ENCODE results near the gene ZNF599.

The ZNF599 gene

DNA sequence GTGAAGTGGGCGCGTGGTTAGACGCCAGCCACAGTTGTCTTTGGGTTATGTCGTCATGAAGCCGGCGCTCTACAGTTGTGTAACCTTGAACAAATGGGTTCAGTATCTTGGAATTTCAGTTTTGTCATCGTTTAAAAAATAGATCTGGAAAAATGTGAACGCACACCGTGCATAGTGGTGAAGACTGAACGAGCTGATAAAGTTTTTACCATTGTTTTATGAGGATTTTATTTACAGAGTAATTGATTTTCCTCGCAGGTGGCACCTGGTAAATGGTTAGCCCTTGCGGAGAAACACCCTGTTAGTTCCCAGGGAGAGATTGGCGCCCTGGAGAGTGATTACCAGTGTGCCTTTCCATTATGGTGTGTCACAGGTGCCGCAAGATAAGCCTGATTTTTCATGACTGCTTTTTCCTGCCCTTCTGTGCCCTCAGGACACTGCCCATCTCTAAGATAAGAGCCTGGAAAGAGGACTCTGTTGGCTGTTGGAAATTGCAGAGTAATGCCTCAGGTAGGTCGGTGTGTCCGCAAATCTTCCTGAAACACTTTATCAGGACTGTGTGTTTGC, 38.4 kb downstream of the ZNF599 start:
- peak in 1 of 2 experiments; percentile 88 for DNase-seq

DNA sequence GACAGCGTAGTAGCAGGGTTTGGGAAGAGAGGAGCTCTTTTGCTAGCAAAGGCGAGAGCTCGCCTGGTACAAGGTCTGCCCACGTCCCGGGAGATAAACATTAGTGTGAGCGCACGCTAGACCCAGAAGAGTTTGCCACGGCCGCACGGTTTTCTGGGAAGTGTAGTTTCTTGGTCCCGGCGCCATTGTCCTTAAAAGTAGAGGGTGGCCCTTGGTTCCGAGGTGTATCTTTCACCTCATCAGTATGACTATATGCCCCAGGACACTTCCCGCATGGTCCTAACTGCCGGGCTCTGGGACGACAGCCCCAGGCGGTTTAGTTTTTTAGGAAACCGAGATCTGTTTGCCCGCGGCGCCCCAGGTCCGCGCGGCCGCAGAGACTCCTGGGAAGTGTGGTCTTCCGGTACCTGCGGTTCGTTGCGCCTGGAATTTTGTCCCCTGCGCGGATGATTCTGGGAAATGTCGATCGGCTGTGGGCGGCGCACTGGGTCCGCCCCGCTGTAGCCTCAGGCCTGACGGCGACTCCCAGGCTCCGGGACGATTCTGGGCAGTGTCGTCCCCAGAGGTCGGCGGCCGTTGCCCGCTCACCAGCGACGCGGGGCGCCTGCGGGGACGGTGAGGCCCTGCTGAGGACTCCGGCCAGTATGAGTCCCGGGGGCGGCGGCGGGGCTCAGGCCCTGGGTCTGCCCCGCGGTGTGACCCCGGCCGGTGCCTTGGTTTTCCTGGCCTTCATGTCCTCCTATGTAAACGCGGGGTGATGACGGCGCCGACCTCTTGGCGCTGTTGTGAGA, 39.1 kb downstream of the ZNF599 start, which contains the start of gene ZNF181:
Gene ZNF181 (plus strand): TSS at position 498 of the 791 bp plus-strand sequence. CDS start 795 bp downstream, outside the sequence.
- peak; percentile 83 to 85 for DNase-seq

DNA sequence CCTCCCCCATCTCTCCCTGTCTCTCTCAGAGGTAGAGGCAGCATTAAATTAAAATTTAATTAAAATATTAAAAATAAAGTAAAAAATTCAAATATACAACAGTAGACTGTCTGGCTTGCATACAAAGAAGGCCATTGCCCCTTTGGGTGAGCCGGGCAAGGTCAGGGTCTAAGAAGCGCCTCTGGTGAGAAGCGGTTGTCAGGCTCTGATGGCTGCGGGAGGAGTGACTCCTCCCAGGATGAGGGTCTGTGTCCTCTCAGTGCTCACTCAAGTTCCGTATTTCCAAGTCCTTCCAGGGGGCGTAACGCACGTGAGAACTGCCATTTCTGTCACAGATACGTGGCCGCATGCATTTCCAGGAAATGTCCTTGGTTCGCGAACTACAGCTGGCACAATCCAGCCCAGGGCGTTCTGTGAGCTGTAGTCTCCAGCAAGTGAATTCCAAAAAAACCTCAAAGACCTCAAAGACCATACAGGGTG, 39.7 kb downstream of the ZNF599 start:
- DNase-seq, result peak; percentile 67 to 74

DNA sequence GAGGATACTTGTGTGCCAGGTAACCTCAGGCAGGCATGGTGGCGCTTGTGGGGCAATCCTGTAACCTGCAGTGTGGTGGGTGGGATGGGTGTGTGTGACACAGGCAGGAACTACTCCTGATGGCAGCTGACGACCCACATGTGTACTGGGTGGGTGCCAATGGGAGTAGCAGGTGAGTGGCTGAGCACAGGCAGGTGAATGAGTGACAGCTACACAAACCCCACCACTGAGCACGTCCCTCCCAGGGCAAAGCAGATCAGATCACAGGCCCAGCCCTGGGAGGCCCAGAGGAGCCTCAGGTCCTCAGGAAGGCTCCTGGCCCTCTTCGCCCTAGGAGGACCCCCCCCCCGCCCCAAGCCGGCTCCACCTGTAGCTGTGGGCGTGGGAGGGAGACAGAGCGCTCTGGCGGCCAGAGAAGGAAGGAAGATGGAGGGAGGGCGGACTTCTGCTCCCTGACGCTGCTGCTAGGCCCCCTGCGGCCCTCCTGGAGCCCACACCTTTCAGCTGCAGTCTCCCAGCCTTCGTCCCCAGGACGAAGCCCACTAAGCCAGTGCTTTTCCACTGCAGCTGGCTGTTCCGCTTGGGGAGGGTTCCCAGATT, 40.3 kb downstream of the ZNF599 start:
- DNase-seq, result peak; percentile 2 to 19

DNA sequence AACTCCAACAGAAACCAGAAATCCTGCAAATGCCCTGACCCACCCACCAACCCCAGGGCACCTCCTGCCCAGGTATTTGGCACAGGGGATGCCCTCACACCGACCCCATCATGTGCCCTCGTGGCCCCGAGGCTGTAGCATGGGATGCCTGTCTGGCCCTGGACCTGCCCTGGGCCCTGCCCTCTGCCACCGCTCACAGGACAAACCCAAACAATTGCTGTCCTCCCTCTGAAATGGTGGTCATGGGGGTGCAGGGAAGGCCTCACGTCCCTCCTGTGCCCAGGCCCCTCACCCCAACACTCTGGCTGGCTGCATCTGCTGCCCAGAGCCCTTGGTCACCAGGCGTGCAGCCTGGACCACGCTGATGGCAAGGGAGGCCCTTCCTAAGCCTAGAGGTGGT, 41.1 kb downstream of the ZNF599 start:
- no peak for DNase-seq

DNA sequence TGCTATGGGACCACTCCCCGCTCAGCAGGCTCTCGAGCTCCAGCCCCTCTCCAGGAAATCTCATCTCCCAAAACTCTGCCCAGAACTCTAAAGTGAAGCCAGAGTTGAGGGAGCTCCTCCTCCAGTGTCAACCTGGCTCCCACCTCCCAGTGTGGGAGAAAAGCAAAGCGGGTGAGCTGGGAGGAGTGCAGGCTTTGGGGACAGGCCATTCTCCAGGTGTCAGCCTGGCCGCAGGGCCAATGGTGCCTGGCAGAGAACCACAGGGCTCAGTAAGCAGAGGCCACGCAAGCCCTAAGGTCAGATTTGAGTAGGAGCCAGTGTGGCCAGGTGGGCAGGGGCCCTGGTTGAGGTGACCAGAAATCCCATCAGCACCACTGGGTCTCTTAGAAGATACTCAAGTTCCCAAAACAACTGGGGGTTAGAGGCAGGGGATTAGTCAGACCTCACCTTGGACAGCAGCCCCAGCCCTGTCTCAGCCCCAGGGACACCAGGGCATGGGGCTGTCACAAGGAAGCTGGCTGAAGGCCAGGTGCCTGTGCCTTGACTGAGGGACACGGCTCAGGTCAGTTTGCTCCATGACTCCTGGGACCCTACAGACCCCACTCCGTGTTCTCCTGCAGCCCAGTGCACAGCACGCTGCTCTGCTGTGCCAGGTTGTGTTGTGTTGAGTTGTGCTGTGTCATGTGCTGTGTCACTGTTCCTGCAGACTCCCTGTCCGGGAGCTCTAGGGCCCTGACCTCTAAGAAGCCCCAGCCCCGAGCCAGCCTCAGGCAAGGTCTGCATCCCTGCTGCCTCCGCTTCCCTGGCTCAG, 41.8 kb downstream of the ZNF599 start:
- no peak for DNase-seq

DNA sequence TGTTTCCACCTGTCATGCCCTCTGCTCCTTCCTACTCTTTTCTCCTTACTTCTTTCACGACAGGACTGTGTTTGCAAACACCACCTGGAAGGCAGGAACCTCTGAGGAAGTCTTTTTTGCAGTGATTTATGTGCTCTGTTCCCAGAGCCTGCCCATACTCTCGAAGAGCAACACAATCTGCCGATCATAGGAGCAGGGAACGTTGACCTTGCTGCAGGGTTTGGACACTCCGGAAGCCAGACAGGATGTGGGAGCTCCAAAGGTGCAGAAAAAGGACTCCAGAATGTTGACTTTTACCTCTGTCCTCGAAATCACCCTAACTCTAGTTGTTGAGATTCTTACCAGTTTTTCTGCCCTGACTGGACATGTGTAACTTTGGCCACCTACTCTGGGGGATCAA, 47.6 kb downstream of the ZNF599 start:
- DNase-seq, result no peak

DNA sequence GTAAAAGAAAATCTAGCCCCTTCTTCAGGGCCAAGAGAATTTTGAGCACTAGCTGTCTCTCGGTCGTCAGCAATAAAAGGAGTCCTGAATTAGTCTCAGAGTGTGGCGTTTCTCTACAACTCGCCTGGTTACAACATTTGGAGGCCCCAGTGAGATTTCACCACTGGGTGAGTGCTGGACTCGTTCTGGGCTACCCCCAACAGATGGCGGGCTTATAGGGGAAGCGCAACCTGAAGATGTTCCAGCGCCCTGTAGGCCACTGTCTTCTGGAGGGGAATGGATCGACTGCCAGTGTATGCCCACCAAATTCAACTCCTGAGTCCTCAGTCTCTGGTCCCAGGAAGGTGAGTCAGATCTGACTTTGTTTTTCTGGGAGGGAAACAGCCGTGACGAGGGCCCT, 50.7 kb downstream of the ZNF599 start:
- DNase-seq, result no peak

DNA sequence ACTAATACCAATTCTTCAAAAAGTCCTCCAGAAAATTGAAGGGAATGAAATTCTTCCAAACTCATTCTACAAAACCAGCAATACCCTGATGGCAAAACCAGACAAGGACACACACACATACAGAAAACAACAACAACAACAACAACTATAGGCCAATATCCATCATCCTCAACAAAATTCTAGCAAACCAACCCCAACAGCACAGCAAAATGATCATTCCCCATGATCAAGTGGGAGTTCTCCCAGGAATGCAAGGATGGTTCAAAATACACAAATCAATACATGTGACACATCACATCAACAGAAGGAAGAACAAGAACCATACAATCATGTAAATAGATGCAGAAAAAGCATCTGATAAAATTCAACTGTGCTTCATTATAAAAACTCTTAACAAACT, 57.7 kb downstream of the ZNF599 start:
- no peak for DNase-seq

DNA sequence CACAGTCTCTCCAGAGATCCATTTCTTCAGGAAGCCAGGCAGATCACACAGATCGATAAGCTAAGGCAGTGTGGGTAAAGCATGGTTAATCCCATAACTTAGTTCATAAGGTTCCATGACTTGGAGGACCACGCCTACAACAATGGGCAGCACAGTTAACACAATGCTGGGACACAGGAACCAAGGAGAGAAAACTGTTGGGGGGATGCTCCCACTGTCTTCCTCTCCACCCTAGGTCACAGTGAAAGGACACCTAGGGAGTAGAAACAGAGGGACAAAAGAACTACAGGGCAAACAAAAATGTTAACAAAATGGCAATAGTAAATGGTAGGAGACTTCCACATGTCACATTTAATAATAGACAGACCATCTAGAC, 59.8 kb downstream of the ZNF599 start:
- no peak for DNase-seq

DNA sequence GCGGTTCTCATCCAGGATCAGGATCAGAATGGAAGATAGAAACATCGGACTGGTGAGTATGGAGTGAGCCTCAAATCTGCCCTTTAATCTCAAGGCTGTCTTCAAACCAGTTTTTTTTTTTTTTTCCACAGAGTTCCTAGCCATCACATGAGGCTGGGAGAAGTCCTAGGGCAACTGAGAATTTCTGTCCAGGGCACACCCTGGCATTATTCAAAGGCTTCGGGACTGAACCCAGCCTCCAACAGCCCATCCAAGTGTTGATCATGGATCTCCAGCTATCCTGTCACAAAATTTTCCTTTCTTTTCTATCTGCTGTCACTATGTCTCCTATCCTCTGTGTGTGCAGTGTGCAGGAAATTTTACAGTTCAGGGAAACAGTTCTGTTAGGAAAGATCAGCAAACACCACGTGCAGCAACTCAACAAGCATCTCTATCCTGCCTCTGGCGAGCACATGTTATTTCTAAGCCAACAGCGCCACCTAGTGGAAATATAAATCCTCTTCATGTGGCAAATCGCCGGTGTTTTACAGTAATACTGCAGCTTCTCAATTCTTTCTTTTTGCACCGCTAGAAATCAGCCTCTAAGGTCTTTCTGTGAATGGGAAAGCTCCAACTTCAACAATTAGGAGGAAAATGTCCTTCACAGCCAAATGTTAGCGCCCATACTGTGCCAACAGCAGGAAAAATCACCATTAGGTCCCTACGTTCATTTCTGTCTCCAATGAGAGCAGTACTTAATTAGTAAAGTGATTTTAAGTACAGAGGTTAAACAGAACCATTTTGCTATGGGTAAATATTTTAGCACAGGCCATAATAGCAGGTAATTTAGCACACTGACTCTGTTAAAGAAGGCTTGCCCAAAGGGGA, 60.4 kb downstream of the ZNF599 start:
- DNase-seq, result peak; percentile 66 to 81

DNA sequence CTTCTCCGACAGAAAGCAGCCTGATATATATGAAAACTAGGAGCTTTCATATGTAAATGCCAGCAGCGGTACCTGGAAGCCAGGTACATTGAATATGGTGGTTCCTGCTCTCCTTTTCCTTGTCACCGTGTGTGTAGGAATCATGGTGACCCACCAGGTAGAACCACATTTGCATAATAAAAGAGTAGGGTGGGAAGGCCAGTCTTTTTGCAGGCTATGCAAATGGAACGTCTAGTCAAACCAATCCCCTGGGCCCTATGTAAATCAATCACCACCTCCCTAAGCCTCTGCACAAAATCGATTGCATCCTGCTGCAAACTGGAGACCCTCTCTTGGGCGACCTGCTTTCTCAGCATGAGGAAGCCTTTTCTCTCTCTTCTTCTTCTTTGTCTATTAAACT, 61.1 kb downstream of the ZNF599 start:
- no peak for DNase-seq

All from SHP77 (cell line).